Hypothalamus (tissue), 51 donors: ENCODE data around the gene PRPH2.
A peak's percentile ranks its signal among the peaks of the same experiment; 100 is the strongest.

ENCODE experiments used
- DNase-seq, 51 donors: peaks; one replicate each; lab custom pipeline; 2025; lab: John Stamatoyannopoulos, UW

Gene PRPH2, protein sequence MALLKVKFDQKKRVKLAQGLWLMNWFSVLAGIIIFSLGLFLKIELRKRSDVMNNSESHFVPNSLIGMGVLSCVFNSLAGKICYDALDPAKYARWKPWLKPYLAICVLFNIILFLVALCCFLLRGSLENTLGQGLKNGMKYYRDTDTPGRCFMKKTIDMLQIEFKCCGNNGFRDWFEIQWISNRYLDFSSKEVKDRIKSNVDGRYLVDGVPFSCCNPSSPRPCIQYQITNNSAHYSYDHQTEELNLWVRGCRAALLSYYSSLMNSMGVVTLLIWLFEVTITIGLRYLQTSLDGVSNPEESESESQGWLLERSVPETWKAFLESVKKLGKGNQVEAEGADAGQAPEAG

DNA sequence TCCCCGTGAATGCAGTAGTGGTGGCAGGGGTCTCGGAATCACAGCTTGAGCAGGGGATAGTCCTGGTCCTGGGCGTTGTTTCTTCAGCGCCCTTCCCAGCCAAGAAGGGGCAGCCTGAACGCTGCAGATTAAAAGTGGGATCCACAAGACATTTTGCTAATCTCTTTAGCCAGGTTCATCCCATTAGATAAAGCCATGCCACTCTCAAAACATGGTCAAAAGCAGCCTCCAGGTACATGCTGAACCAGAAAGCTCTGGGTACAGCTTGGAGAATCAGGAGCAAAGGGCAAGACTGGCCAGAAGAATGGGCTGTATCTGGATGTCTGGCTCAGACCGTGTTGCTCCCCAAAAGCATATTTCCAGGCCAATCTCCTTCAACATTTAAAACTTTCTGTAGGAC, at the start of gene PRPH2:
Gene PRPH2, minus strand, starts transcription at position 101 of the 400 bp plus-strand sequence. CDS start 263 bp downstream, outside the sequence.
- DNase-seq, result no peak

- DNase-seq, result no peak
These were observed 49.3 kb upstream of the PRPH2 start for GRCh38 chr6:42771741-42772100.

- DNase-seq, result no peak
These were observed 47.4 kb upstream of the PRPH2 start for GRCh38 chr6:42769836-42770235.

DNA sequence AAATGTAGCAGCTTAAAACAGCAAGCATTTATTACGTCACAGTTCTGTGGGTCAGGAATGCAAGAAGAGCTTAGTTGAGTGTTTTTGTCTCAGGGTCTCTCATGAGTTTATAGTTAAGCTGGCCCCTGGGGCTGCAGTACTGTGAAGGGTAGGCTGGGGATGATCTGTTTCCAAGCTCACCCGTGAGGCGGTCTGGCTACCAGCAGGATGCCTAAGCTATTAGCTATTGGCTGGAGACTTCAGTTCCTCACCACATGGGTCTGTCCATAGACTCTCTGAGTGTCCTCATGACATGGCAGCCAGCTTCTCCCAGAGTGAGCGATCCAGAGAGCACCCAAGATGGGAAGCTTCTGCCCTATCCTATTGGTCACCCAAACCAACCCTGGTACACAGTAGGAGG, 46.7 kb upstream of the PRPH2 start:
- DNase-seq, result no peak

DNA sequence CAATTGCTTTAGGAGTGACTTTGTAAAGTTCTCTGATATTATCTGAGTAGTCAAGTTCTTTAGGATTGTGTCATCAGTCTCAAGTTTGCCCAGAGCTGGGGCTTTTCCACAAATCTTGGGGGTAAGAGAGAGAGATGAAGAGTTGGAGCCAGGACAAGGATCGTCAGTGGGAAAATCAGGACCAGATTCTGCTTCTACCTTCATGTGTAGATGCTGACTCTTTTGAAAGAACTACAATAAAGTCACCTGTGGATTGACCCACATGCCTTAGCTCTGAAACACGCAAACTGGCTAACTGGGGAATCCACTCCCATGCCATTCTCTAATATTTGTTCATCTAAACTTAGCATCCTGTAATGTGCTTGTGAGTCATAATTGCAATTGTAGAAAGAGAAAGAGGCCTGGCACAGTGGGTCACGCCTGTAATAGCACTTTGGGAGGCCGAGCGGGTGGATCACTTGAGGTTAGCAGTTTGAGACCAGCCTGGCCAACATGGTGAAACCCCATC, 43.8 kb upstream of the PRPH2 start:
- no peak for DNase-seq

GRCh38 chr6:42764911-42765648, 42.7 kb upstream of the PRPH2 start:
- DNase-seq, result no peak

DNA sequence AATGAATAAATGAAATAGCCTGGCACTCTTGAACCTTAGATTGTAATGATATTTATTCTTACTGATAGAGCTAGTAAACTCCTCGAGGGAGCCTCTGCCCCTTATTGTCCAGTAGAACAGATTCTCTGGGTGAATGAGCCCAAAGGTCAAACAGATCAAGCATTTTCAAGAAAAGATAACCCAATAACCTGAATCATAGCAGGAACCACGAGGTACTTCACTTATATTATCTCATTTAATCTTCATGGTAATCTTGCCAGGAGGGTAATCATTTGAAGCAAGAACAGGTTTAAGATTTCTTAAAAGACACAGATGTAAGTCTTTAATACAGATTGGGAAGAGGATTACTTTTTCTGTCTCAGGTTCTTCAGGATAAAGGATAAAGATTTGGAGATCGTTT, 40.6 kb upstream of the PRPH2 start:
- DNase-seq, result no peak

GRCh38 chr6:42762426-42762859, 40.0 kb upstream of the PRPH2 start:
- no peak for DNase-seq

DNA sequence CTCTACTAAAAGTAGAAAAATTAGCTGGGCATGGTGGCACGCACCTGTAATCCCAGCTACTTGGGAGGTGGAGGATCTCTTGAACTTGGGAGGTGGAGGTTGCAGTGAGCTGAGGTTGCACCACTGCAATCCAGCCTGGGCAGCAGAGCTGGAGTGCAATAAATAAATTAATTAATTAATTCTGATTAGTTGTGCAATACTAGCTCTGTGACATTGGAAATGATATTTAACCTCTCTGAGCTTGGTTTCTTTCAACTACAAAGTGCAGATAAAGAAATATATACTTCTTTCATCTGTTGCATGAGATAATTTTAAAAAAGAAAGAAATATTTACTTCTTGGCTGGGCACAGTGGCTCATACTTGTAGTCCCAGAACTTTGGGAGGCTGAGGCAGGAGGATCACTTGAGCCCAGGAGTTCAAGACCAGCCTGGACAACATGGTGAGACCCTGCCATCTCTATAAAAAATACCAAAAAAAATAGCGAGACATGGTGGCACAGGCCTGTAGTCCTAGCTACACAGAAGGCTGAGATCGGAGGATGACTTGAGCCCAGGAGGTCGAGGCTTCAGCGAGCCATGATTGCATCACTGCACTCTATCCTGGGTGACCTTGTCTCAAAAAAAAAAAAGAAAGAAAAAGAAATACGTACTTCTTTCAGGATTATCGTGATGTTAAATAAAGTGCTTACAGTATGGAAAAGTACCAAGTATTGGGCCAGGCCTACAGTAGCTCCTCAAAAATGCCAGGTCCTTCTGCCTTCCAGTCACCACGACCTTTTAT, 39.1 kb upstream of the PRPH2 start:
- no peak for DNase-seq

GRCh38 chr6:42758756-42759430, 36.5 kb upstream of the PRPH2 start:
- DNase-seq, result no peak

GRCh38 chr6:42756722-42757121, 34.3 kb upstream of the PRPH2 start:
- peak in 8 of 51 donors; percentile 2 to 32 (median 14) for DNase-seq

GRCh38 chr6:42754759-42755158, 32.4 kb upstream of the PRPH2 start:
- DNase-seq, result no peak

- no peak for DNase-seq
These were observed 28.7 kb upstream of the PRPH2 start for GRCh38 chr6:42751055-42751454.

DNA sequence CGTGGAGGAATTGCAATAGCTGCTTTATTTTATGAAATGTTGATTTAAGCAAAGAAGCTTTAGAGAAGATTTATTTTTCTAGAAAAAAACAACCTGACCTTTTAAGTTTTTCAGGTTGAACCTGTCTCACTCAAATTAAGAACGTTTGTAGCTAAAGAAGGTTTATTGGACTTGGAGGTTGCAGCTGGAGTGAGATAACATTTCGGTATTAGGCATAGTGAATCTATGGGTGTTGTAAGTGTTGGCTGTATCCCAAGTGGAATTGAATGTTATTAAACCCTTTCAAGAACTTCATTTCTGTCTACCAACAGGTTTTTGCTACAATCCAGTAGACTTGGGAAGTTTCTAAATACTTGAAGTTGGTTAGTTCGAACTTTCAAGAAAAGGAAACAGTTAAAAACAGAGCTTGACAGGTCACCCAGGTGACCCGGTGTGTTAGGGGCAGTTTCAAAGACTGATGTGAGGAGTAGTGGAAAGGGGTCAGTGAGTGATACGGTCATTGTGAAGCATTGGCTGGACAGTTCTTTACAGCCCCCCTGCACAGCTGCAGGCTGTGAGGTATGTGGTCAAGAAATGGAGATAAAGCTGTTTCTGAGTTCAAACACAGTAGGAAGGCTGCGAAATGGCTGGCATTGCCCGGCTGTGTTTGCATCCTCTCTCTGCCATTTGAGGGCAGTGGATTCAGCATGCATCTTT, 26.0 kb upstream of the PRPH2 start:
- DNase-seq, result peak in 3 of 51 donors; percentile 3 to 5 (median 4)

GRCh38 chr6:42746463-42747391, 24.3 kb upstream of the PRPH2 start:
- DNase-seq, result peak; percentile 29 to 88 (median 70)

DNA sequence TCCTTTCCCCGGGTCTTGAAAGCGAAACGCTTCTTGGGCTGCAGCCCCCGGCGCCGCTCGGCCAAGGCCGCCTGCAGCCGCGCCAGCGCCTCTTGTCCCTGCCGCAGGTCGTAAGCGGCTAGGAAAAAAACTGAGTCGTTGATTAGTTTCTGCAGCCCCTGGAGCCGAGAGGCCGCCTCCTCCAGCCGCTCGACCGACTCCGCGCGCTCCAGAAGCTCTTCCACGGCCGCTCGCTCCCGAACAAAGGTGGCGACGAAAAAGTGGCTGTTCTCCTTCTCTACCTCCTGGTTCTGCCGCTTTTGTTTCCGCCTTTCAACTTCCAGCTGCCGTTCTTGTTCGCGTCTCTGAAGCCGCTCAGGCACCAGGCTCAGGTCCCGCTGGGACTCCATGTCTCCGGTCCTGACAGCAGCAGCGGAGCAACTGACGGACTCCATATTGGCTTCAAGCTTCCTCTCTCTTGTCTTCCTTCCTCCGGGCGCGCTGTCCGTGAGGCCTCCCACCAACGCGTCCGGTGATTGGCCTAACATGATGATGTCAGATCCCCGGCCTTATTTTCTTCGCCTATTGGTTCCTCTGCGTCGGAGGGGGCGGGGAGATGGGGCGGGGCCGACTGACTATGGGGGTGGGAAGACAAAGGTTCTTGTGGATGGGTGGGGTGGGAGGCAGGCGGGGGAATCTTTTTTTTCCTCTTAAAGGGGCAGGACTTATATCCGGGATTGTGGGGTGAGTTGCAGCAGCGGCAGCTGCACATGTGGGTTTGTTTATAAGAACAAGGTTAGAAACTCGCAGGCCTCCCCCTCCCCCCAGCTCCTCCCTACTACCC, 23.5 kb upstream of the PRPH2 start, which contains the start of gene TBCC:
Gene TBCC, minus strand, starts transcription at position 464 of the 823 bp plus-strand sequence. Its CDS starts 30 bp downstream, at position 434.
- DNase-seq, result peak; percentile 73 to 99 (median 96)

- peak in 16 of 51 donors; percentile 8 to 62 (median 40) for DNase-seq
These were observed 22.8 kb upstream of the PRPH2 start for GRCh38 chr6:42745083-42745639.
